H9 (cell line): ENCODE results near the gene IST1. TPM values are rescaled to one million over a fixed set of nuclear protein-coding genes. Genes with fewer than 3 reads are reported as not detected.

ENCODE experiments used
- DNase-seq: peaks from one replicate; pipeline ENCODE4 v3.0.0-alpha.2; 2017
- H2AFZ ChIP-seq: one replicate; pipeline ENCODE4 v1.6.1; 2013; ENCODE audit warnings: mild to moderate bottlenecking, low read length, control low read depth, moderate library complexity
- H2AK5ac ChIP-seq: 2 replicates; pipeline ENCODE4 v1.6.1; 2013; ENCODE audit warnings: low read length, control low read depth, mixed read lengths; ENCODE audit not compliant: insufficient read length
- H2BK120ac ChIP-seq: one replicate; pipeline ENCODE4 v1.6.1; 2013; ENCODE audit warnings: low read depth, mild to moderate bottlenecking, low read length, control low read depth, inconsistent platforms; ENCODE audit not compliant: poor library complexity, severe bottlenecking
- H2BK12ac ChIP-seq: 2 replicates; pipeline ENCODE4 v1.6.1; 2013; ENCODE audit warnings: low read length, control low read depth, mixed read lengths, low read depth; ENCODE audit not compliant: insufficient read length
- H2BK15ac ChIP-seq: 2 replicates; pipeline ENCODE4 v1.6.1; 2013; ENCODE audit warnings: low read depth, low read length, control low read depth
- H2BK20ac ChIP-seq: one replicate; pipeline ENCODE4 v1.6.1; 2013; ENCODE audit warnings: low read depth, mild to moderate bottlenecking, low read length, control low read depth, inconsistent platforms; ENCODE audit not compliant: poor library complexity, severe bottlenecking
- H2BK5ac ChIP-seq: 2 replicates; pipeline ENCODE4 v1.6.1; 2013; ENCODE audit warnings: low read length, control low read depth, mixed read lengths; ENCODE audit not compliant: insufficient read length
- H3K14ac ChIP-seq: 2 replicates; pipeline ENCODE4 v1.6.1; 2013; ENCODE audit warnings: low read length, control low read depth; ENCODE audit not compliant: insufficient read depth
- H3K18ac ChIP-seq: 2 replicates; pipeline ENCODE4 v1.6.1; 2013; ENCODE audit warnings: low read depth, mild to moderate bottlenecking, mixed read lengths, low read length, control low read depth; ENCODE audit not compliant: insufficient read length
- H3K23ac ChIP-seq: 2 replicates; pipeline ENCODE4 v1.6.1; 2013; ENCODE audit warnings: low read length, control low read depth, mixed read lengths, low read depth; ENCODE audit not compliant: insufficient read length
- H3K23me2 ChIP-seq: 2 replicates; pipeline ENCODE4 v1.6.1; 2013; ENCODE audit warnings: low read depth, mild to moderate bottlenecking, mixed read lengths, low read length, control low read depth; ENCODE audit not compliant: insufficient read length, poor library complexity, severe bottlenecking
- H3K27ac ChIP-seq: 2 replicates; pipeline ENCODE4 v1.5.1; 2013; ENCODE audit warnings: low read length, control low read depth, mixed read lengths, low read depth; ENCODE audit not compliant: insufficient read length
- H3K27me3 ChIP-seq: 2 replicates; pipeline ENCODE4 v1.6.1; 2013; ENCODE audit warnings: low read length, control low read depth, inconsistent platforms; ENCODE audit not compliant: insufficient read depth
- H3K4ac ChIP-seq: 2 replicates; pipeline ENCODE4 v1.6.1; 2013; ENCODE audit warnings: low read depth, mild to moderate bottlenecking, control low read depth, inconsistent platforms, low read length, moderate library complexity
- H3K4me1 ChIP-seq: 2 replicates; pipeline ENCODE4 v1.6.1; 2013; ENCODE audit warnings: low read length, control low read depth, inconsistent platforms; ENCODE audit not compliant: insufficient read depth
- H3K4me2 ChIP-seq: 2 replicates; pipeline ENCODE4 v1.6.1; 2013; ENCODE audit warnings: low read length, control low read depth, mixed read lengths; ENCODE audit not compliant: insufficient read length, insufficient read depth
- H3K56ac ChIP-seq: 2 replicates; pipeline ENCODE4 v1.6.1; 2013; ENCODE audit warnings: low read depth, mild to moderate bottlenecking, mixed read lengths, low read length, control low read depth; ENCODE audit not compliant: insufficient read length
- H3K79me1 ChIP-seq: 2 replicates; pipeline ENCODE4 v1.6.1; 2013; ENCODE audit warnings: low read depth, mild to moderate bottlenecking, moderate library complexity, low read length, control low read depth, inconsistent platforms; ENCODE audit not compliant: insufficient read depth, poor library complexity, severe bottlenecking
- H3K79me2 ChIP-seq: 2 replicates; pipeline ENCODE4 v1.6.1; 2013; ENCODE audit warnings: low read length, control low read depth, inconsistent platforms; ENCODE audit not compliant: insufficient read depth
- H3K9ac ChIP-seq: 2 replicates; pipeline ENCODE4 v1.6.1; 2013; ENCODE audit warnings: low read length, control low read depth, mixed read lengths; ENCODE audit not compliant: insufficient read length; ENCODE audit errors: extremely low read depth
- H3K9me3 ChIP-seq: one replicate; pipeline ENCODE4 v1.6.1; 2013; ENCODE audit warnings: low read depth, low read length, inconsistent platforms; ENCODE audit not compliant: control insufficient read depth
- H3T11ph ChIP-seq: one replicate; pipeline ENCODE4 v1.6.1; 2013; ENCODE audit warnings: mild to moderate bottlenecking, low read length, control low read depth, inconsistent platforms
- H4K20me1 ChIP-seq: one replicate; pipeline ENCODE4 v1.6.1; 2013; ENCODE audit not compliant: control insufficient read depth, insufficient read length, insufficient read depth
- H4K5ac ChIP-seq: 2 replicates; pipeline ENCODE4 v1.6.1; 2013; ENCODE audit warnings: low read depth, mild to moderate bottlenecking, mixed read lengths, low read length, control low read depth; ENCODE audit not compliant: insufficient read length
- H4K8ac ChIP-seq: replicated peaks from 2 replicates; pipeline ENCODE4 v1.6.1; 2013; ENCODE audit warnings: low read length, control low read depth, mixed read lengths, low read depth; ENCODE audit not compliant: insufficient read length
- H4K91ac ChIP-seq: 2 replicates; pipeline ENCODE4 v1.6.1; 2013; ENCODE audit warnings: low read depth, mild to moderate bottlenecking, moderate library complexity, mixed read lengths, low read length, control low read depth; ENCODE audit not compliant: insufficient read length
- H3K27ac Mint-ChIP-seq, 3 experiments: 2 replicates in 2 of 3; 3 replicates in 1 of 3; pipeline ENCODE4 v1.8.0; 2020 to 2021; ENCODE audit warnings: mixed read lengths in 3 of 3, mild to moderate bottlenecking in 1 of 3, moderate library complexity in 1 of 3
- H3K27me3 Mint-ChIP-seq: 2 replicates; pipeline ENCODE4 v1.8.0; 2021; ENCODE audit warnings: low read depth, mild to moderate bottlenecking, moderate library complexity, mixed read lengths
- H3K36me3 Mint-ChIP-seq, 3 experiments: 2 replicates in 2 of 3; 3 replicates in 1 of 3; pipeline ENCODE4 v1.8.0; 2020 to 2021; ENCODE audit warnings: low read depth in 3 of 3, mixed read lengths in 3 of 3; ENCODE audit not compliant: insufficient read depth in 1 of 3
- H3K4me1 Mint-ChIP-seq, 2 experiments: 2 replicates each; pipeline ENCODE4 v1.8.0; 2020; ENCODE audit warnings: mixed read lengths in 2 of 2
- H3K4me3 Mint-ChIP-seq, 2 experiments: 2 replicates in 1 of 2; 3 replicates in 1 of 2; pipeline ENCODE4 v1.8.0; 2020 to 2021; ENCODE audit warnings: mild to moderate bottlenecking in 2 of 2, mixed read lengths in 2 of 2, moderate library complexity in 1 of 2
- H3K9me3 Mint-ChIP-seq, 2 experiments: 2 replicates in 1 of 2; 3 replicates in 1 of 2; pipeline ENCODE4 v1.8.0; 2020; ENCODE audit warnings: mild to moderate bottlenecking in 2 of 2, mixed read lengths in 2 of 2, moderate library complexity in 1 of 2
- WGBS: extraction: QIAGEN DNeasy Blood & Tissue Kit; methylation state at CpG from one replicate; pipeline ENCODE4 v1.1.7; 2013; ENCODE audit warnings: missing lambda C conversion rate, low lambda C conversion rate, mixed read lengths; ENCODE audit not compliant: insufficient read length; ENCODE audit errors: extremely low coverage; 5-methylcytosine and 5-hydroxymethylcytosine counted together
- total RNA-seq: library from RNA; stranded (reverse); gene quantifications from 2 replicates; pipeline ENCODE4 v1.2.1, GENCODE V29; 2021
- TF ChIP-seq, protein P1 (sequence below): fragments of 200-600 bp; sonication (generic); conservative IDR thresholded peaks from 3 replicates; pipeline ENCODE4 v1.8.0; 2021; ENCODE audit warnings: antibody characterized with exemption, mild to moderate bottlenecking

Gene IST1
- total RNA-seq, 1 experiment from 2014 or later: 263 TPM

DNA sequence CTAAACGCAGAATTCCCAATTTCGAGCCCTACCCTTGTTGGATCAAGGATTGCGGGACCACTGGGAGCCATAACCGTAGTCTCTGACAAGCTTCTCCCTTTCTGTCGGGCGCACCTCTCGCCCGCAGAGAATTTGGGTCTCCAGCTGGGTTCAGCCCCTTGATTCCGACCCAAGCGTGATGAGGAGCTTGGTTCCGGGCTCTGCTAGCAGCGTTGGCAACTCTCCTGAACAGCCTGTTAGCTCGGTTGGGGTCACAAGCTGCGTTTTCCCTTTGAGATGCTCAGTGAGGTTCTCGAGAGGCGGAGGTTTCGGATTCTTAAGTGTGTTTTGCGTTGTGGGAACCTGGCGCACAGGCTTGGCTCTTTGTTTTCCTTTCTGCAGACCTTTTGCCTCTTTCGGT is 48.9 kb upstream of the IST1 start:
- Histone ChIP-seq H3K4me1 (peaks cover 3% of the 10 kb centered on the region; the same call in 1 of the 2 replicates), H3K4ac (peak overlapping the region; percentile 32; the same call in 1 of the 2 replicates), H3K79me1 (no peaks in the 10 kb centered on the region), H4K8ac (no peak overlapping the region), H3K4me2 (peak overlapping the region; percentile 88), H3K23me2 (peaks cover 5% of the 10 kb centered on the region), H3T11ph (no peak overlapping the region), H3K27ac (no peak overlapping the region), H4K20me1 (no peaks in the 10 kb centered on the region), H3K79me2 (peaks cover 12% of the 10 kb centered on the region; the same call in 1 of the 2 replicates), H3K14ac (no peak overlapping the region; the same call in 1 of the 2 replicates), H2BK20ac (no peak overlapping the region), H3K9me3 (no peaks in the 10 kb centered on the region), H3K18ac (no peak overlapping the region), H3K23ac (no peak overlapping the region), H2BK5ac (no peak overlapping the region), H2AFZ (no peak overlapping the region), H2AK5ac (no peak overlapping the region), H2BK120ac (no peak overlapping the region), H2BK12ac (no peak overlapping the region), H3K27me3 (no peaks in the 10 kb centered on the region), H3K56ac (no peak overlapping the region), H2BK15ac (no peak overlapping the region), H4K5ac (no peak overlapping the region), H3K9ac (peak overlapping the region; percentile 60), H4K91ac (no peak overlapping the region)
- TF ChIP-seq, protein P1, sequence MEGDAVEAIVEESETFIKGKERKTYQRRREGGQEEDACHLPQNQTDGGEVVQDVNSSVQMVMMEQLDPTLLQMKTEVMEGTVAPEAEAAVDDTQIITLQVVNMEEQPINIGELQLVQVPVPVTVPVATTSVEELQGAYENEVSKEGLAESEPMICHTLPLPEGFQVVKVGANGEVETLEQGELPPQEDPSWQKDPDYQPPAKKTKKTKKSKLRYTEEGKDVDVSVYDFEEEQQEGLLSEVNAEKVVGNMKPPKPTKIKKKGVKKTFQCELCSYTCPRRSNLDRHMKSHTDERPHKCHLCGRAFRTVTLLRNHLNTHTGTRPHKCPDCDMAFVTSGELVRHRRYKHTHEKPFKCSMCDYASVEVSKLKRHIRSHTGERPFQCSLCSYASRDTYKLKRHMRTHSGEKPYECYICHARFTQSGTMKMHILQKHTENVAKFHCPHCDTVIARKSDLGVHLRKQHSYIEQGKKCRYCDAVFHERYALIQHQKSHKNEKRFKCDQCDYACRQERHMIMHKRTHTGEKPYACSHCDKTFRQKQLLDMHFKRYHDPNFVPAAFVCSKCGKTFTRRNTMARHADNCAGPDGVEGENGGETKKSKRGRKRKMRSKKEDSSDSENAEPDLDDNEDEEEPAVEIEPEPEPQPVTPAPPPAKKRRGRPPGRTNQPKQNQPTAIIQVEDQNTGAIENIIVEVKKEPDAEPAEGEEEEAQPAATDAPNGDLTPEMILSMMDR: no peak
- no CpG with 5 or more reads among the region's 20 CpGs for WGBS
- peaks cover 8 to 13% of the 10 kb centered on the region in 2 experiments for H3K4me1 Mint-ChIP-seq
- DNase-seq: no peak
- H3K4me3 Mint-ChIP-seq: peak overlapping the region; percentile 90 to 94
- no peaks in the 10 kb centered on the region; the same call in 1 of the 2 replicates for H3K27me3 Mint-ChIP-seq
- H3K36me3 Mint-ChIP-seq: peaks cover 16 to 33% (median 33%) of the 10 kb centered on the region in 3 experiments; a peak in 6 of 7 replicates
- no peaks in the 10 kb centered on the region for H3K9me3 Mint-ChIP-seq
- peak overlapping the region; percentile 42 to 81 (median 56); a peak in 3 of 7 replicates for H3K27ac Mint-ChIP-seq
